Astrocyte of the spinal cord (primary cell): Measurements from ENCODE around the gene PSD2.

ENCODE experiments used
- DNase-seq: peaks from one replicate; pipeline ENCODE4 v3.0.0; 2011; ENCODE audit warnings: low read depth, low spot score
- H3K4me3 ChIP-seq: 2 replicates; pipeline ENCODE4 v1.5.1; 2011; ENCODE audit warnings: low read depth, mild to moderate bottlenecking, low read length, moderate library complexity
- in situ Hi-C: cut with HindIII; loops from 2 replicates; pipeline ENCODE4 v1.10.0; 2017; ENCODE audit warnings: low sequenced_read_pairs
- TF ChIP-seq, protein P1 (sequence below): IDR thresholded peaks from 2 replicates; pipeline ENCODE4 v1.5.1; 2012; ENCODE audit warnings: low read depth, mild to moderate bottlenecking, low read length, inconsistent platforms

The PSD2 gene

GRCh38 chr5:139809331-139809810, 13.8 kb downstream of the PSD2 start:
- in situ Hi-C loops, result no loop called here
- TF ChIP-seq, protein P1, sequence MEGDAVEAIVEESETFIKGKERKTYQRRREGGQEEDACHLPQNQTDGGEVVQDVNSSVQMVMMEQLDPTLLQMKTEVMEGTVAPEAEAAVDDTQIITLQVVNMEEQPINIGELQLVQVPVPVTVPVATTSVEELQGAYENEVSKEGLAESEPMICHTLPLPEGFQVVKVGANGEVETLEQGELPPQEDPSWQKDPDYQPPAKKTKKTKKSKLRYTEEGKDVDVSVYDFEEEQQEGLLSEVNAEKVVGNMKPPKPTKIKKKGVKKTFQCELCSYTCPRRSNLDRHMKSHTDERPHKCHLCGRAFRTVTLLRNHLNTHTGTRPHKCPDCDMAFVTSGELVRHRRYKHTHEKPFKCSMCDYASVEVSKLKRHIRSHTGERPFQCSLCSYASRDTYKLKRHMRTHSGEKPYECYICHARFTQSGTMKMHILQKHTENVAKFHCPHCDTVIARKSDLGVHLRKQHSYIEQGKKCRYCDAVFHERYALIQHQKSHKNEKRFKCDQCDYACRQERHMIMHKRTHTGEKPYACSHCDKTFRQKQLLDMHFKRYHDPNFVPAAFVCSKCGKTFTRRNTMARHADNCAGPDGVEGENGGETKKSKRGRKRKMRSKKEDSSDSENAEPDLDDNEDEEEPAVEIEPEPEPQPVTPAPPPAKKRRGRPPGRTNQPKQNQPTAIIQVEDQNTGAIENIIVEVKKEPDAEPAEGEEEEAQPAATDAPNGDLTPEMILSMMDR, result no peak
- DNase-seq, result no peak
- H3K4me3 ChIP-seq, result no peak overlapping the region

DNA sequence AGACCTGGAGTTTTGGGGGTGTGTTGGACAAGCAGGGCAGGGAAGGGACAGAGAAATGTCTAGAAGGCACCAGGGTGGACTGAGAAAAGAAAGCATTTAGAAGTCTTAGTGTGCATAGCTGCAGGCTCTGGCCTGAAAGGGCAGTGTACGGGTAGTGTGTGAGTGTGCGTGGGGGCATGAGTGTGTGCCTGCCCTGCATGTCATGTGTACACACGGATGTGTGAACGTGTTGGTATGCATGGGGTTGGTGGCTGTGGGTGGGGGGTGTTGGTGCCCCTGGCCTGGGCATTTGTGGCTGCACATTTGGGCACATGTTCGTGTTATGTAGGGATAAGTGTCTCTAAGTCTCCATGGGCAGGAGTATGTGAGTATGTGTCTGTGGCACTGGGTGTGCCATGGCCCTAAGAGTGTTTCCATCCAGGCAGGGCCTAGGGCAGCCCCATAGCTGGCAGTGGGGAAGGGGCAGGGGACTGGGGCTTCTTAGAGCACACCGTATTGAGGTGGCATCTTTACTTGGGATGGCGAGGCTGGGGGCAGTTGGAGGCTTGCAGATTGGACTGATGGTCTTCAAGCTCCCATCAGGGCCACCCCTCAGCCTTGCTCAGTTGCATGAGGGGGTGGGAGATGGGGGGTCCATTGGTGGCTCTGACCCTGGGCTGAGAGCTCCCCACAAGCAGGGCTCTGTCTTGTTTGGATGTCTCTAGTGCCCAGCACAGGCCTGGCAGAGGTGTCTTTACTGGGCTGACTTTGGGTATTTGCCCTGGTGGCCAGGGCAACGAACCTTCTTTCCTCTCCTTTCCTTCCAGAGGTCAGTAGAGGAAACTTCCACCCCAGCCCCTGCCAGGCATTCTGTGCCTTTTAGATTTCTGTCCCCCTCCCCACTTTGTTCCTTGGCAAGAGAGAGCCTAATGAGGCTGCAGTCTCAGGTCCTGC, 15.0 kb downstream of the PSD2 start:
- in situ Hi-C loops, result no loop called here
- TF ChIP-seq, protein P1, result no peak
- no peak overlapping the region for H3K4me3 ChIP-seq
- no peak for DNase-seq

DNA sequence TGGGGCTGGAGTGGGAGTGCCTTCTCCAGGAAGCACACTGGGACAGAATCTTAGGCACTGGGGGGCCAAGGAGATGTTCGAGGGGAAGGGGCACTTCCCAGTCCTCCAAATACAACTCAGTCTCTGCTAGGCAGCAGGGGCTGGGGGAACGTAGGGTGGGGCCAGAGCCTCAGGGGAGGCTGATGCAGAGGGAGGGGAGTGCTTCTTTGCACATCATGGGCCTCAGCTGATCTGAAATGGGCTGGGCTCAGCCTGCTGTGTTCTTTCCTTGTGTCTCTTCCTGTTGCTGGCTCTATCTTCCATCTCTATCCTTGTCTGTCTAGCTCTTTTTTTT, 15.6 kb downstream of the PSD2 start:
- in situ Hi-C loops, result no loop called here
- H3K4me3 ChIP-seq, result no peak overlapping the region
- no peak for DNase-seq
- TF ChIP-seq, protein P1, result no peak

DNA sequence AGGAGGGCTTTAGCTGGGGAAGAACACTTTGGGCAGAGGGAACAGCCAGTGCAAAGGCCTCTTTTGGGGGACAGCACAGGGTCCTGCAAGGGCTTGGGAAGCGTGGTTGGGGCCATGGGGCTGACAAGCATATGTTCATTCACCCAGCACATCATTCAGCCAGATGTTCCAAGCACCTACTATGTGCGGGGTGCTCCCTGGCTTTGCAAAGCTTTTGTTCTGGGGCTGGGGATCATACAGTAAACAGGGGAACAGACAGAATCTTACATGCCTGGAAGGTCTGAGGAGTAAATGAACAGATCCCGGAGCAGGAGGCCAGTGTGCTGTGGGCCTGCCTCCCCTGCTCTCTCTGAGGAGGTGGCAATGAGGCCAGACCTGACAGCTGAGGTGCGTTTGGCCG, 16.7 kb downstream of the PSD2 start:
- TF ChIP-seq, protein P1, result no peak
- H3K4me3 ChIP-seq, result no peak overlapping the region
- in situ Hi-C loops, result no loop called here
- DNase-seq, result no peak

DNA sequence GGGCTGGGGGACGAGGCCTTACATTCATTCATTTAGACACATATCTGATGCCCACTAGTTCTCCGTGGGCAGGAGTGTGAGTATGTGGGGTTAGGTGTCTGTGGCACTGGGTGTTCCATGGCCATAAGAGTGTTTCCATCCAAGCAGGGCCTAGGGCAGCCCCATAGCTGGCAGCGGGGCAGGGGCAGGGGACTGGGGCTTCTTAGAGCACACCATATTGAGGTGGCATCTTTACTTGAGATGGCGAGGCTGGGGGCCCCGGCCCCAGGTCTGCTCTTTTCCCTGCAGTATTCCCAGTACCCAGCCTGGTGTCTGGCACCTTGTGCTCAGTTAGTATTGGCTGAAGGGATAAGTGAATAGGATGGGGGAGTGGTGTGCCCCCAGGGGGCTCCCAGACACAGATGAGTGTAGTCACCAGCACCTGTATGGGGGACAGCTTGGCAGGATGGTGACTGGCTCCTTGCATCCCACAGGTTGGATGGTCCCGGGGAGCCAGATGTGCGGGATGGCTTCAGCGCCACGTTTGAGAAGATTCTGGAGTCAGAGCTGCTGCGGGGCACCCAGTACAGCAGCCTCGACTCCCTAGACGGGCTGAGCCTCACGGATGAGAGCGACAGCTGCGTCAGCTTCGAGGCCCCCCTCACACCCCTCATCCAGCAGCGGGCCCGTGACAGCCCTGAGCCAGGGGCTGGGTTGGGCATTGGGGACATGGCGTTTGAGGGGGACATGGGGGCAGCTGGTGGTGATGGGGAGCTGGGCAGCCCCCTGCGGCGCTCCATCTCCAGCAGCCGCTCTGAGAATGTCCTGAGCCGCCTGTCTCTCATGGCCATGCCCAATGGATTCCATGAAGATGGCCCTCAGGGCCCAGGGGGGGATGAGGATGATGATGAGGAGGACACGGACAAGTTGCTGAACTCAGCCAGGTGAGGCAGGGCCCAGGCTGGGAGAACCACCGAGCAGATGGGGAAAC, 17.5 kb downstream of the PSD2 start:
- TF ChIP-seq, protein P1, result no peak
- no peak overlapping the region for H3K4me3 ChIP-seq
- DNase-seq, result no peak
- in situ Hi-C loops, result no loop called here

GRCh38 chr5:139814191-139814601, 18.6 kb downstream of the PSD2 start:
- TF ChIP-seq, protein P1, result no peak
- in situ Hi-C loops, result no loop called here
- H3K4me3 ChIP-seq, result no peak overlapping the region
- DNase-seq, result no peak
